AG04450 (cell line): Measurements from ENCODE around the gene KISS1R. TPM values are rescaled to one million over a fixed set of nuclear protein-coding genes. Genes with fewer than 3 reads are reported as not detected.

ENCODE experiments used
- CTCF ChIA-PET: fragments of 300-600, 350-600 bp; formaldehyde crosslinking; extraction: SDS; loops from one replicate; lab custom pipeline; 2022; ENCODE audit warnings: antibody characterized with exemption, inconsistent platforms; lab: Charles Lee
- POLR2A ChIA-PET: fragments of 350-600 bp; formaldehyde crosslinking; extraction: SDS; loops from one replicate; lab custom pipeline; 2021; ENCODE audit warnings: antibody characterized with exemption, inconsistent platforms; lab: Yijun Ruan, JAX
- DNase-seq: peaks from one replicate; pipeline ENCODE4 v3.0.0-alpha.2; 2011; ENCODE audit warnings: low read depth, low spot score
- H3K27ac ChIP-seq: one replicate; pipeline ENCODE4 v1.5.1; 2012; ENCODE audit warnings: low read depth, low read length, control low read depth
- H3K27me3 ChIP-seq: one replicate; pipeline ENCODE4 v1.6.0; 2012; ENCODE audit warnings: low read length; ENCODE audit not compliant: control insufficient read depth, insufficient read depth
- H3K4me3 ChIP-seq: 2 replicates; pipeline ENCODE4 v1.5.1; 2011; ENCODE audit warnings: mild to moderate bottlenecking, low read depth, low read length, control low read depth
- H3K9me3 ChIP-seq: 2 replicates; pipeline ENCODE4 v1.5.1; 2012; ENCODE audit warnings: low read length; ENCODE audit not compliant: control insufficient read depth, insufficient read depth
- CTCF ChIP-seq: IDR thresholded peaks from 2 replicates; pipeline ENCODE4 v1.5.1; 2011; ENCODE audit warnings: low read depth, low read length, control low read depth, inconsistent platforms
- polyA plus RNA-seq: library from polyadenylated mRNA; depleted of rRNA; stranded (reverse); fragments of >200 nt; gene quantifications from 2 replicates; pipeline ENCODE4 v1.2.3, GENCODE V29; 2011

Gene KISS1R
- polyA plus RNA-seq, 1 experiment = not detected

GRCh38 chr19:958967-959855, 42.1 kb downstream of the KISS1R start:
- Histone ChIP-seq H3K4me3 (no peak overlapping the region), H3K9me3 (peaks cover 6% of the 10 kb centered on the region), H3K27me3 (no peaks in the 10 kb centered on the region), H3K27ac (no peak overlapping the region)
- POLR2A ChIA-PET = no interaction called here
- TF ChIP-seq CTCF = no peak
- no peak for DNase-seq
- CTCF ChIA-PET = no interaction called here

- H3K27me3 ChIP-seq = no peaks in the 10 kb centered on the region
- H3K9me3 ChIP-seq = peaks cover 14% of the 10 kb centered on the region
- TF ChIP-seq CTCF = no peak
- POLR2A ChIA-PET = no interaction called here
- no peak overlapping the region for H3K27ac ChIP-seq
- H3K4me3 ChIP-seq = no peak overlapping the region
- CTCF ChIA-PET = no interaction called here
- DNase-seq = no peak
These were observed 42.9 kb downstream of the KISS1R start for GRCh38 chr19:960020-960419.

- ChIA-PET POLR2A (no interaction called here), CTCF (no interaction called here)
- H3K4me3 ChIP-seq = no peak overlapping the region
- peaks cover 14% of the 10 kb centered on the region for H3K9me3 ChIP-seq
- DNase-seq = no peak
- no peak overlapping the region for H3K27ac ChIP-seq
- no peaks in the 10 kb centered on the region for H3K27me3 ChIP-seq
- TF ChIP-seq CTCF = no peak
These were observed 43.4 kb downstream of the KISS1R start for GRCh38 chr19:960601-960938.

GRCh38 chr19:961866-962620, 44.9 kb downstream of the KISS1R start:
- no peak for DNase-seq
- H3K27me3 ChIP-seq = no peaks in the 10 kb centered on the region
- peaks cover 19% of the 10 kb centered on the region for H3K9me3 ChIP-seq
- TF ChIP-seq CTCF = no peak
- ChIA-PET CTCF (no interaction called here), POLR2A (interaction anchor here (0.6 to 1.4 kb wide), 6 partner anchors 8 to 385 kb away, joined by 4 to 9 read pairs (median 4); partner anchors contain the start of gene CIRBP)
- no peak overlapping the region for H3K27ac ChIP-seq
- no peak overlapping the region for H3K4me3 ChIP-seq
